Osteocyte (in vitro differentiated cells): ENCODE results near the gene NXPH3. TPM values are rescaled to one million over a fixed set of nuclear protein-coding genes. Genes with fewer than 3 reads are reported as not detected.

Experiments
- DNase-seq: peaks from one replicate; pipeline ENCODE4 v3.0.0; 2021; ENCODE audit warnings: mixed read lengths; ENCODE audit not compliant: unreplicated experiment; ENCODE audit errors: extremely low spot score
- H3K27ac Mint-ChIP-seq: one replicate; pipeline ENCODE4 v1.8.0; 2021; ENCODE audit warnings: mild to moderate bottlenecking, mixed read lengths; ENCODE audit not compliant: unreplicated experiment
- H3K27me3 Mint-ChIP-seq: one replicate; pipeline ENCODE4 v1.8.0; 2021; ENCODE audit warnings: mixed read lengths; ENCODE audit not compliant: unreplicated experiment
- H3K36me3 Mint-ChIP-seq: one replicate; pipeline ENCODE4 v1.8.0; 2021; ENCODE audit warnings: mixed read lengths; ENCODE audit not compliant: unreplicated experiment
- H3K4me1 Mint-ChIP-seq: one replicate; pipeline ENCODE4 v1.8.0; 2021; ENCODE audit warnings: mixed read lengths; ENCODE audit not compliant: unreplicated experiment
- H3K4me3 Mint-ChIP-seq: one replicate; pipeline ENCODE4 v1.8.0; 2021; ENCODE audit warnings: mild to moderate bottlenecking, moderate library complexity, mixed read lengths; ENCODE audit not compliant: unreplicated experiment
- H3K9me3 Mint-ChIP-seq: one replicate; pipeline ENCODE4 v1.8.0; 2021; ENCODE audit warnings: mixed read lengths; ENCODE audit not compliant: unreplicated experiment
- CTCF ChIP-seq: fragments of 200-600 bp; sonication (generic); IDR thresholded peaks from 2 replicates; pipeline ENCODE4 v1.5.0; 2021; ENCODE audit warnings: antibody characterized with exemption, mild to moderate bottlenecking, moderate library complexity
- total RNA-seq: library from RNA; stranded (reverse); gene quantifications from 2 replicates; pipeline ENCODE4 v1.2.1, GENCODE V29; 2021

NXPH3 gene
- total RNA-seq, 1 donor from 2014 or later, result 1.6 TPM

GRCh38 chr17:49598918-49599317, 23.2 kb downstream of the NXPH3 start:
- Mint-ChIP-seq H3K36me3 (peaks cover 60% of the 10 kb centered on the region), H3K4me3 (no peak overlapping the region), H3K27ac (no peak overlapping the region), H3K4me1 (no peaks in the 10 kb centered on the region), H3K27me3 (no peaks in the 10 kb centered on the region), H3K9me3 (no peaks in the 10 kb centered on the region)
- DNase-seq, result no peak
- no peak for TF ChIP-seq CTCF

DNA sequence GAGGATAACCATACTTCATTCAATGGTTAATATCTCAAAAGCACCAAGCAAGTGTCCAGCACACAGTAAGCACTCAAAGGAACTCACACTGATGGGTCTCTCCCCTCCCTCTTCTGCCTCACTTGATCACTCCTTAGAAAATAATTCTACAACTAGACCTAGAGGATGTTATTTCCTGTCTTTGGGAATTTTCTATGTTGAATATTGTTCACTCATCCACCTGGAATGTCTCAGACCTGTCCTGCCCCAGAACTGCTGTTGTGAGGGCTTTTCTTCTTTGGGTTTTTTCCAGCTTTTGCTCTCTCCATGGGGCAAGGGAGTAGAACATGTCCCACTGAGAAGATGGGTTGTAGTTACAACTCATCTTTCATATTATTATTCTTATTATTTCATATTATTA, 25.3 kb downstream of the NXPH3 start:
- TF ChIP-seq CTCF, result no peak
- Mint-ChIP-seq H3K27ac (no peak overlapping the region), H3K9me3 (no peaks in the 10 kb centered on the region), H3K36me3 (peaks cover 60% of the 10 kb centered on the region), H3K27me3 (no peaks in the 10 kb centered on the region), H3K4me3 (no peak overlapping the region), H3K4me1 (no peaks in the 10 kb centered on the region)
- DNase-seq, result no peak

DNA sequence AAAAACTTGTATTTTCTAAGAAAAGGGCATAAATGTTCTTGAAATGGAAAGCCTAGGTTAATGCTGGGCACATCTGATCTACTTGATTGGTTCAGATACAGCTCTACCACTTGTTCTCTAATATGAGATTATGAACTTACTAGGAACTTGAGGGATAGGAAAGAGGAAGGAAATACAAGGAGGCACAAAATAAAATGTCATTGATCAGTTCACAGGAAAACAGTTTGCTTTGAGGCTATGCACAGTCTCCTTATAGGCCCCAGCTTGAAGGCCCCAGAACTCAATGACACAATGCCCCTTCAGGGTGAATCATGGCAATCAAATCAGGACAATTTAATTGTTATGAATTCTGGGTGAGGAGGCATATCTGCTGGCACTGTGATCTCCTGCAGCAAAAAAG, 27.1 kb downstream of the NXPH3 start:
- Mint-ChIP-seq H3K36me3 (peaks cover 52% of the 10 kb centered on the region), H3K27me3 (no peaks in the 10 kb centered on the region), H3K9me3 (no peaks in the 10 kb centered on the region), H3K27ac (peak overlapping the region; percentile 7), H3K4me1 (no peaks in the 10 kb centered on the region), H3K4me3 (no peak overlapping the region)
- TF ChIP-seq CTCF, result no peak
- DNase-seq, result no peak

- no peak overlapping the region for H3K27ac Mint-ChIP-seq
- H3K36me3 Mint-ChIP-seq, result peaks cover 48% of the 10 kb centered on the region
- no peaks in the 10 kb centered on the region for H3K27me3 Mint-ChIP-seq
- no peaks in the 10 kb centered on the region for H3K4me1 Mint-ChIP-seq
- H3K4me3 Mint-ChIP-seq, result no peak overlapping the region
- TF ChIP-seq CTCF, result no peak
- no peak for DNase-seq
- no peaks in the 10 kb centered on the region for H3K9me3 Mint-ChIP-seq
Measured at GRCh38 chr17:49603238-49603637, 27.6 kb downstream of the NXPH3 start.

DNA sequence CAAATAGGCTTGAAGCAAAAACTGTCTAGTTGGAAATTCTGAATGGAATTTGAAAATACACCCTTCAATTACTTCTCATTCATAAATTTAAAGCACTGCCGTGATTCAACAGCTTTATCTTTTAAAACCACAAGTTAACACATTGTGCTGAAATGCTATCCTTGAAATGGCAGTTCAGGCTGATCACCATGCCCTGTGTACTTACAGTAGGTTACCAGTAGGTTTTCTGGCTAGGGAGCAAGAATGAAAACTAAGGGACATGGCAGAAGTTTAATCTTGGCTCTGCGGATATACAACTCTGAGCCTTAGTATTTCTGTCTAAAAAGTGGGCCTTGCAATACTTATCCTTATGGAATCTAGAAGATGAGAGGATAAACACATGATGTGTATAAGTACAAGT, 28.0 kb downstream of the NXPH3 start:
- H3K9me3 Mint-ChIP-seq, result no peaks in the 10 kb centered on the region
- H3K4me3 Mint-ChIP-seq, result no peak overlapping the region
- no peaks in the 10 kb centered on the region for H3K4me1 Mint-ChIP-seq
- DNase-seq, result no peak
- peaks cover 49% of the 10 kb centered on the region for H3K36me3 Mint-ChIP-seq
- H3K27me3 Mint-ChIP-seq, result no peaks in the 10 kb centered on the region
- H3K27ac Mint-ChIP-seq, result no peak overlapping the region
- TF ChIP-seq CTCF, result no peak
